ENCODE data around the gene MLPH. TPM values are rescaled to one million over a fixed set of nuclear protein-coding genes. Genes with fewer than 3 reads are reported as not detected.
"Not testable (repeated sequence)": the region's sequence is repeated elsewhere in the genome, so short reads cannot be mapped to it uniquely, and the experiment has no call there.

Gene MLPH
- total and polyA plus RNA-seq, 4 donors, result 0.62 to 29.3 (median 9.4) TPM

GRCh38 chr2:237588044-237588696 is 101.1 kb downstream of the MLPH start:
- no peak for DNase-seq (ENCODE audit: low read depth in 4 of 6, low spot score in 6 of 6)
- Histone ChIP-seq H3K27me3 (ENCODE audit: control insufficient read depth, insufficient read depth, low read length) (no peaks in the 10 kb centered on the region), H3K9me3 (ENCODE audit: control insufficient read depth, insufficient read depth, low read length) (peaks cover 2% of the 10 kb centered on the region), H3K27ac (ENCODE audit: low read depth, low read length) (no peak overlapping the region), H3K4me3 (ENCODE audit: low read depth, low read length) (no peak overlapping the region), H3K36me3 (ENCODE audit: control insufficient read depth, insufficient read depth, low read length) (no peaks in the 10 kb centered on the region), H3K4me1 (ENCODE audit: control insufficient read depth, insufficient read depth, low read length) (peaks cover 6% of the 10 kb centered on the region)
- WGBS (ENCODE audit: insufficient coverage), result 90% methylated on average over 4 of the region's 9 CpGs

DNA sequence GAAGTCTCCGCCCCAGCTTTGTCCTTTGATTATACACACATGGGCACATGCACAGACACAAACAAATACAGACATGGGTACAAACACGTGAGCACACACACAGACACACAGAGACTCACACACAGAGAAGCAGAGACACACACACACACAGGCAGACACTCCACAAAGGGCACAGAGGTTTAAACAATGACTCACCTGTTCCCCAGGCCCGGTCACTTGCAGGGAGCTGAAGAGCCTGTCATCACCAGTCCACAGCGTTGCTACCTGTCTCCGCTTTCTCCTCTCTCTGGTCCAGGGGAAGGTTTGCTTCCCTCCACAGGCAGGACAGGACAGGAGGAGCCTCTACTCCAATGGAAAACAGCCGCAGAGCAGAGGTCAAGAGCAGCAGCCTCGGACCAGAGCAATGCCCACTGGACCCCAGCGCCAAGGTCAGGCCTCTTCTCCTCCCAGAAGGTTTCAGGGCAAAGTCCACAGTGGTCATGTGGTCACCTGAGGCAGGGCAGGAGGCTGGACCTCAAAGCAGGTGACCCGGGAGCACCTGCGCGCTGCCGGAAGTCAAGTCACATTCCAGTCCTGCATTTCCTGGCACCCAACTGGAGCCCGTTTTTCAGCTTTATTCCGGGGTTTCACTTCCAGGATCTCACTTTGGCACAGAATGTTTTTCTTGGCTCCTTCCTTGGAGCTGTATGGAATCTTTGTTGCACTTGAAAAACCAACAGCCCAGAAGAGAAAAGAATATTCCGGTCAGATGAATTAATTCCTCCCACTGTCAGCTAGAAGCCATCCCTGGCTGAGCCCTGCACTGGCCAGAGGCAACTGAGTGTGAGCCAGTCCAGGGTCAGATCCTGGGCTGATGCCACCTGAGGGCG is 103.5 kb downstream of the MLPH start, which contains the start of gene RAB17:
Gene RAB17, minus strand, starts transcription at position 463 of the 869 bp plus-strand sequence. CDS start 4,580 bp downstream, outside the sequence.
- Histone ChIP-seq H3K36me3 (ENCODE audit: control insufficient read depth, insufficient read depth, low read length) (no peaks in the 10 kb centered on the region), H3K4me1 (ENCODE audit: control insufficient read depth, insufficient read depth, low read length) (peaks cover 17% of the 10 kb centered on the region), H3K4me3 (ENCODE audit: low read depth, low read length) (no peak within 1 kb of the TSS), H3K9me3 (ENCODE audit: control insufficient read depth, insufficient read depth, low read length) (peaks cover 2% of the 10 kb centered on the region), H3K27ac (ENCODE audit: low read depth, low read length) (no peak within 1 kb of the TSS), H3K27me3 (ENCODE audit: control insufficient read depth, insufficient read depth, low read length) (no peaks in the 10 kb centered on the region)
- peak in 1 of 6 donors; percentile 20 for DNase-seq (ENCODE audit: low read depth in 4 of 6, low spot score in 6 of 6)
- 78% methylated on average over 14 of the region's 16 CpGs for WGBS (ENCODE audit: insufficient coverage)

GRCh38 chr2:237591141-237591881 is 104.3 kb downstream of the MLPH start:
- peaks cover 2% of the 10 kb centered on the region for H3K9me3 ChIP-seq (ENCODE audit: control insufficient read depth, insufficient read depth, low read length)
- H3K27ac ChIP-seq (ENCODE audit: low read depth, low read length), result no peak overlapping the region
- 74% methylated on average over 8 of the region's 19 CpGs for WGBS (ENCODE audit: insufficient coverage)
- H3K27me3 ChIP-seq (ENCODE audit: control insufficient read depth, insufficient read depth, low read length), result no peaks in the 10 kb centered on the region
- no peaks in the 10 kb centered on the region for H3K36me3 ChIP-seq (ENCODE audit: control insufficient read depth, insufficient read depth, low read length)
- H3K4me3 ChIP-seq (ENCODE audit: low read depth, low read length), result no peak overlapping the region
- no peak for DNase-seq (ENCODE audit: low read depth in 4 of 6, low spot score in 6 of 6)
- H3K4me1 ChIP-seq (ENCODE audit: control insufficient read depth, insufficient read depth, low read length), result peaks cover 18% of the 10 kb centered on the region

DNA sequence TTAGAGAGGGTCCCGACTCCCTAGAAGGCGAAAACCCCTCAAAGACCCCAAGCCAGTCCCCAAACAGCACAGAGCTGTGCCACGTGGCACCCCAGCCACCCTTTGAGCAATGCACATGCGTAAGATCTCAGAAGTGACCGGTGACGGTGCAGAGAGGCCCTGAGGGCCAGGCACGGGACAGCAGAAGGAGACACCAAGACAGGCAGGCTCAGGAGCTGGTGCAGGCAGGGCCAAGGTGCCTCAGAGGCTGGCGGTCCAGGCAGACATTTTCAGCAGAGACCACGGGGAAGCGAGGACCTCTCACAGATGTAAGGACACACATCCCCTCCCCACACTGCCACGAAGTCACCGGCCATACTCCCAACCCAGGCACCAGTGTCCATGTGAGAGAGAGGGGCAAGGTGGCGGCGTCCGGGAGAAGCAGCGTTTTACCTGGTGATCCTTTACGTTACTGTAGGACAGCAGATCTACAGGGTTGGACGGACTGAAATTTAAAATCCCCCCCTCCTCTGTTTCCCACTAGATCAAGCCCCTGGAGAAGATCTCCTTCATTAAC is 105.5 kb downstream of the MLPH start:
- H3K4me3 ChIP-seq (ENCODE audit: low read depth, low read length), result no peak overlapping the region
- H3K9me3 ChIP-seq (ENCODE audit: control insufficient read depth, insufficient read depth, low read length), result peaks cover 2% of the 10 kb centered on the region
- H3K36me3 ChIP-seq (ENCODE audit: control insufficient read depth, insufficient read depth, low read length), result no peaks in the 10 kb centered on the region
- H3K4me1 ChIP-seq (ENCODE audit: control insufficient read depth, insufficient read depth, low read length), result peaks cover 18% of the 10 kb centered on the region
- H3K27me3 ChIP-seq (ENCODE audit: control insufficient read depth, insufficient read depth, low read length), result no peaks in the 10 kb centered on the region
- no peak overlapping the region for H3K27ac ChIP-seq (ENCODE audit: low read depth, low read length)
- WGBS (ENCODE audit: insufficient coverage), result 98% methylated on average over 12 of the region's 18 CpGs
- DNase-seq (ENCODE audit: low read depth in 4 of 6, low spot score in 6 of 6), result no peak

DNA sequence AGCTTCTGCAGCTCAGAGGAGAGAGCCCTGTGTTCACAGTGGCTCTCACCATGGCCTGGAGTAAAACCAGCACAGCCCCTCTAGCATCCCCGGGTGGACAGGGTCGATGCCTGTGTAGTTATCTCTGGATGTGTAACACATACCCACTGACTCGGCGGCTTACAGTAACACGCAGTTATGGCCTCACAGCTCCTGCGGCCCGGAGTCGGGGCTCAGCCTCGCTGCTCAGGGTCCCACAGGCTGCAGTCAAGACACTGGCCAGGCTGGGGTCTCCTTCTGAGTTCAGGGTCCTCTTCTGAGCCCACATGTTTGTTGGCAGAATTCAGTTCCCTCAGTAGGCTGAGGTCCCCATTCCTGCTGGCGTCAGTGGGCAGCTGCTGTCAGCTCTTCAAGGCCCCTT is 106.0 kb downstream of the MLPH start:
- no peak for DNase-seq (ENCODE audit: low read depth in 4 of 6, low spot score in 6 of 6)
- no peaks in the 10 kb centered on the region for H3K27me3 ChIP-seq (ENCODE audit: control insufficient read depth, insufficient read depth, low read length)
- peaks cover 18% of the 10 kb centered on the region for H3K4me1 ChIP-seq (ENCODE audit: control insufficient read depth, insufficient read depth, low read length)
- H3K4me3 ChIP-seq (ENCODE audit: low read depth, low read length), result no peak overlapping the region
- H3K27ac ChIP-seq (ENCODE audit: low read depth, low read length), result no peak overlapping the region
- WGBS (ENCODE audit: insufficient coverage), result 92% methylated on average over 10 of the region's 10 CpGs
- no peaks in the 10 kb centered on the region for H3K36me3 ChIP-seq (ENCODE audit: control insufficient read depth, insufficient read depth, low read length)
- H3K9me3 ChIP-seq (ENCODE audit: control insufficient read depth, insufficient read depth, low read length), result peaks cover 2% of the 10 kb centered on the region

DNA sequence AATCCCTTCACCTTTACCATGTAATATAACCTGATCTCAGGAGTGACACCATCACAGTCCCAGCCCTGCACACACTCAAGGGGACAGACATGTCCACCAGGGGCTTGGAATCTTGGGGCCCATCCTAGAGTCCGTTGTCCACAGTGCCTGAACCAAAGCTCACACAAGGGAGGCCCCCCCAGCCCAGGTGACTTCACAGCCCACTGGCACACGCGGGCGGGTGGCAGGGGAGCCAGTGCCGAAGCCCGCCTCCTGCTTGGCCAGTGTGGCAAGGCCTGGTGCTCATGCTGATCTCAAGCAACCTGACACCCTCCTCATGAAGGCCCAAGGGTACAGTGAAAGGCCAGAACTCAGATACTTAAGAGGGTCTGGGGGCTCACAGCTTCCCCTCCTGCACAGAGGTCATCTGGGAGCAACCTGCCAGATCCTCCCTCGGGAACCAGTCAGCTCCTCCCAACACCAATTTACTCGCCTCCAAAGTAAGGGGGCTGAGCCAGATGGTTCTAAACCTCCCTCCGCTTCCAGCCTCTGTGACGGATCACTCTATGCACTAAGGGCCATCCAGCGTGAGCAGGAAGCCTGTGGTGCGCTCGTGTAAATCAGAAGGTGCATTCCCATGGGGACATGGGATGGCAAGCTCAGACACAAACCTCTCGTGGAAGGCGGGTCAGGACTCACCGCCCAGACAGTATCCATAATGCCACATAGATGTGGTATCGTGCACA is 106.7 kb downstream of the MLPH start:
- no peaks in the 10 kb centered on the region for H3K36me3 ChIP-seq (ENCODE audit: control insufficient read depth, insufficient read depth, low read length)
- no peak overlapping the region for H3K27ac ChIP-seq (ENCODE audit: low read depth, low read length)
- no peaks in the 10 kb centered on the region for H3K9me3 ChIP-seq (ENCODE audit: control insufficient read depth, insufficient read depth, low read length)
- no peak overlapping the region for H3K4me3 ChIP-seq (ENCODE audit: low read depth, low read length)
- DNase-seq (ENCODE audit: low read depth in 4 of 6, low spot score in 6 of 6), result peak in 1 of 6 donors; percentile 9
- 84% methylated on average over 15 of the region's 17 CpGs for WGBS (ENCODE audit: insufficient coverage)
- H3K27me3 ChIP-seq (ENCODE audit: control insufficient read depth, insufficient read depth, low read length), result no peaks in the 10 kb centered on the region
- H3K4me1 ChIP-seq (ENCODE audit: control insufficient read depth, insufficient read depth, low read length), result peaks cover 18% of the 10 kb centered on the region

DNA sequence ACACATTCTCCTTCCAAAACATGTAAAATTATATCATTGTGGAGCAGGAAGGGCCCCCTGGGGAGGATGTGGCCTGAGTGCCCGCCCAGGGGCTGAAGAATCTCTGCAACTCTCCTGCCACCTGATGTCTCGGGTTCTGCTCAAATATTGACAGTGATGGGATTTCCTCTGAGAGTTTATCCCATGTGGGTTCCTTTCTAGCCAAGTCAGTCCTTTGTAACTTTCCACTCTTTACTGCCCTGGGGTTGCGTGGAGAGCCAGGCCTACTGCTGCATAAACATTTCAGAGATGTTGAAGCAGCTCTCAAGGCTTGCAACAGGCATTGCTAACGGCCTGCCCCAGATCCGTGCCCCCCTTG is 107.4 kb downstream of the MLPH start:
- WGBS (ENCODE audit: insufficient coverage), result 57% methylated on average over 5 of the region's 5 CpGs
- no peaks in the 10 kb centered on the region for H3K9me3 ChIP-seq (ENCODE audit: control insufficient read depth, insufficient read depth, low read length)
- H3K4me1 ChIP-seq (ENCODE audit: control insufficient read depth, insufficient read depth, low read length), result peaks cover 18% of the 10 kb centered on the region
- no peak overlapping the region for H3K4me3 ChIP-seq (ENCODE audit: low read depth, low read length)
- no peak for DNase-seq (ENCODE audit: low read depth in 4 of 6, low spot score in 6 of 6)
- no peaks in the 10 kb centered on the region for H3K27me3 ChIP-seq (ENCODE audit: control insufficient read depth, insufficient read depth, low read length)
- H3K36me3 ChIP-seq (ENCODE audit: control insufficient read depth, insufficient read depth, low read length), result no peaks in the 10 kb centered on the region
- no peak overlapping the region for H3K27ac ChIP-seq (ENCODE audit: low read depth, low read length)

DNA sequence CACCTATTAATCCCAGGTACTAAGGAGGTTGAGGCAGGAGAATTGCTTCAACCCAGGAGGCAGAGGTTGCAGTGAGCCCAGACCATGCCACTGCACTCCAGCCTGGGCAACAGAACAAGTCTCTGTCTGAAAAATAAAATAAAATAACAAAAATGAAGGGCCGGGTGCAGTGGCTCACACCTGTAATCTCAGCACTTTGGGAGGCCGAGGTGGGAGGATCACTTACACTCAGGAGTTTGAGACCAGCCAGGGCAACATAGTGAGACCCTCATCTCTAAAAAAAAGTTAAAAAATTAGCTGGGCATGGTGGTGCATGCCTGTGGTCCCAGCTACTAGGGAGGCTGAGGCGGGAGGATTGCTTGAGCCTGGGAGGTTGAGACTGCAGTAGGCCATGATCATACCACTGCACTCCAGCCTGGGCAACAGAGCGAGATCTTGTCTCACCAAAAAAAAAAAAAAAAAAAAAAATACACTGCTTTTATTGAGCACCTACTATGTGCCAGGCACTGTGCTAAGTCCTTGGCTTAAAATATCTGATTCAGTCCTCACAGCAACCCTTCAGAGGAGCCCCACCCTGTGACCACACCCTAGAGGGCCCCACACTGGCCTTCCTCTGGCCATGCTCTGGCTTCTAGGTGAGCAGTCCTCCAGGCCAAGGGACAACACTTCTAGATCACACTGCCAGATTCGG is 108.9 kb downstream of the MLPH start:
- H3K4me3 ChIP-seq (ENCODE audit: low read depth, low read length); H3K9me3 ChIP-seq (ENCODE audit: control insufficient read depth, insufficient read depth, low read length); DNase-seq (ENCODE audit: low read depth in 4 of 6, low spot score in 6 of 6); H3K36me3 ChIP-seq (ENCODE audit: control insufficient read depth, insufficient read depth, low read length); H3K27me3 ChIP-seq (ENCODE audit: control insufficient read depth, insufficient read depth, low read length); H3K27ac ChIP-seq (ENCODE audit: low read depth, low read length): not testable (repeated sequence)
- 88% methylated on average over 2 of the region's 5 CpGs for WGBS (ENCODE audit: insufficient coverage)
- H3K4me1 ChIP-seq (ENCODE audit: control insufficient read depth, insufficient read depth, low read length), result peaks cover 15% of the 10 kb centered on the region
